Effector CD4-positive, alpha-beta T cell (primary cell): ENCODE measurements around the gene TIMM44.
"Not testable (repeated sequence)": the region's sequence is repeated elsewhere in the genome, so short reads cannot be mapped to it uniquely, and the experiment has no call there.

ENCODE experiments used
- DNase-seq: peaks from one replicate; pipeline ENCODE4 v3.0.0-alpha.2; 2020

TIMM44 gene

GRCh38 chr19:7897292-7897691 is 46.2 kb downstream of the TIMM44 start:
- no peak for DNase-seq

GRCh38 chr19:7895565-7895964 is 47.9 kb downstream of the TIMM44 start:
- DNase-seq: no peak

GRCh38 chr19:7894612-7895309 is 48.7 kb downstream of the TIMM44 start:
- DNase-seq: no peak

GRCh38 chr19:7893362-7894101 is 49.9 kb downstream of the TIMM44 start:
- DNase-seq: not testable (repeated sequence)

GRCh38 chr19:7888826-7889217 is 54.6 kb downstream of the TIMM44 start:
- no peak for DNase-seq

GRCh38 chr19:7888145-7888825 is 55.2 kb downstream of the TIMM44 start, which contains the start of gene LRRC8E:
TSS of gene LRRC8E (plus strand) at chr19:7888510. CDS start at chr19:7895604, 7,094 bp downstream.
- DNase-seq: no peak

- DNase-seq: no peak
Measured at GRCh38 chr19:7887408-7888144, 55.9 kb downstream of the TIMM44 start.

- no peak for DNase-seq
Measured at GRCh38 chr19:7885818-7886217, 57.6 kb downstream of the TIMM44 start.

GRCh38 chr19:7883796-7884570 is 59.5 kb downstream of the TIMM44 start:
- DNase-seq: no peak

- no peak for DNase-seq
Measured at GRCh38 chr19:7883105-7883504, 60.4 kb downstream of the TIMM44 start.

- DNase-seq: no peak
Measured at GRCh38 chr19:7881910-7882309, 61.6 kb downstream of the TIMM44 start.

GRCh38 chr19:7879836-7880235 is 63.6 kb downstream of the TIMM44 start:
- no peak for DNase-seq

- no peak for DNase-seq
Measured at GRCh38 chr19:7879111-7879807, 64.2 kb downstream of the TIMM44 start.

GRCh38 chr19:7877249-7877836 is 66.1 kb downstream of the TIMM44 start:
- DNase-seq: no peak
